GM12878 (cell line): ENCODE results near the gene DIAPH1.

Source experiments
- CBX3 ChIP-seq: fragments of 200-600 bp; sonication (generic); IDR thresholded peaks from 2 replicates; pipeline ENCODE4 v1.6.1; 2016; ENCODE audit warnings: low read depth, borderline replicate concordance
- CTCF ChIP-seq, 3 experiments: IDR thresholded peaks in 2 of 3; conservative IDR thresholded peaks in 1 of 3; 2 replicates each; pipeline ENCODE4 v1.5.1; 2011; ENCODE audit warnings: low read depth in 3 of 3, low read length in 3 of 3, mild to moderate bottlenecking in 3 of 3, control low read depth in 2 of 3, moderate library complexity in 2 of 3, inconsistent platforms in 1 of 3, mixed read lengths in 1 of 3; ENCODE audit not compliant: control insufficient read depth in 2 of 3, insufficient read depth in 1 of 3; ENCODE audit errors: extremely low read depth in 1 of 3
- FOXK2 ChIP-seq: fragments of 450-650 bp; IDR thresholded peaks from 2 replicates; pipeline ENCODE4 v1.6.1; 2017; ENCODE audit warnings: mild to moderate bottlenecking, moderate library complexity
- RFX5 ChIP-seq: IDR thresholded peaks from 2 replicates; pipeline ENCODE4 v1.6.1; 2011; ENCODE audit warnings: low read depth, low read length, improper control_type of control experiment
- SP1 ChIP-seq: IDR thresholded peaks from one replicate; pipeline ENCODE4 v1.6.1; 2011; ENCODE audit warnings: low read depth, low read length

- TF ChIP-seq FOXK2 (no peak), CTCF (IDR thresholded peaks at IDR 0.05 in 2 of 3, conservative IDR thresholded peaks at IDR 0.05 in 1 of 3; ENCODE audit: control insufficient read depth in 2 of 3, extremely low read depth in 1 of 3, insufficient read depth in 1 of 3, low read depth in 3 of 3, low read length in 3 of 3) (no peak), CBX3 (no peak), SP1 (no peak), RFX5 (no peak)
Observed at GRCh38 chr5:141649056-141649688, 30.4 kb upstream of the DIAPH1 start.
